ENCODE measurements around the gene PARVA.
"Not testable (repeated sequence)": the region's sequence is repeated elsewhere in the genome, so short reads cannot be mapped to it uniquely, and the experiment has no call there.

The PARVA gene

DNA sequence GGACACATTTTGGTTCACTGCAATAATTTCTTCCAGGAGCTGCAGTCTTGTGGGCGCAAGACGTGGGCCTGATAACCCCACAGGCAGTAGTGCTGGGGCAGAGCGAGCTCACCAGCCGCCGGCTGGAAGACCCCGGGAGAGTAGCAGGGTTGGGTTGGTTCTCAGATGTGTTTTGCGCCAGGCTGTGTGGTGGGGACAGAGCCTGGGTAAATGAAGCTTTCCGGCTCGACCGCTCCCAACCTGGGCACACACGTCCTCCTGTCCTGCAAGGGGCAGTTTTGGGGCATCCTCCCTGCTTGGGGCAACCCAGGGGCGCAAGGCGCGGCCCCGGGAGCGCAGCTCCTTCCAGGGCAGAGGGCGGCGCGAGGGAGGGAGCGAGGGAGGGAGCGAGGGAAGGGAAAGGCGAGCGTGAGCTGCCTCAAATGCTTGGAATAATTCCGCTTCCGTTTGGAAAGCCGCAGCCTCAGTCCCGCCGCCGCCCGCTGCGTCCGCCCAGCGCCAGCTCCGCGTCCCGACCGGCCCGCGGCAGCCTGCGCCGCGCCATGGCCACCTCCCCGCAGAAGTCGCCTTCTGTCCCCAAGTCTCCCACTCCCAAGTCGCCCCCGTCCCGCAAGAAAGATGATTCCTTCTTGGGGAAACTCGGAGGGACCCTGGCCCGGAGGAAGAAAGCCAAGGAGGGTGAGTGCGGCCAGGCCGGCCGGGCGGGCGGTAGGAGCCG is at the start of gene PARVA:
Gene PARVA, plus strand, starts transcription at position 466 of the 718 bp plus-strand sequence. Its CDS starts 77 bp downstream, at position 543.
- DNase-seq, result no peak

DNA sequence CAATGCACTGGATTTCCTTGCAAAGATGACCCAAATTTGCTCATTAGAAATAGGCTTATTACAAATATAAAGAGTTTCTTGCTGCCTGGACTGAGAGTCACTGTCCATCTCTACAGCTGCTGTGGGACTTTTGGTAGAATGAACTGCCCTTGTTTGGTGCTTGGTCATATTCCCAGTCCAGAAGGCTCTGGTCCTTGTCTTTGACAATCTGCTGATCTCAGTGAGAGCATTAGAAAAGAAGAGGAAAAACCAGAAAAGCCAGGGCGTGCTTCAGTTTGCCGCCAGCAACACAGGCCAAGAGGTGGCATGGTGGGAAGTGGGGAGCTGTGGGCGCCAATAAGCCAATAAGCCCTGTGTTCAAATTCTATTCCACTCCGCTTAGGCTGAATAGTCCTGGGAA is 48.2 kb upstream of the PARVA start:
- no peak for DNase-seq

DNA sequence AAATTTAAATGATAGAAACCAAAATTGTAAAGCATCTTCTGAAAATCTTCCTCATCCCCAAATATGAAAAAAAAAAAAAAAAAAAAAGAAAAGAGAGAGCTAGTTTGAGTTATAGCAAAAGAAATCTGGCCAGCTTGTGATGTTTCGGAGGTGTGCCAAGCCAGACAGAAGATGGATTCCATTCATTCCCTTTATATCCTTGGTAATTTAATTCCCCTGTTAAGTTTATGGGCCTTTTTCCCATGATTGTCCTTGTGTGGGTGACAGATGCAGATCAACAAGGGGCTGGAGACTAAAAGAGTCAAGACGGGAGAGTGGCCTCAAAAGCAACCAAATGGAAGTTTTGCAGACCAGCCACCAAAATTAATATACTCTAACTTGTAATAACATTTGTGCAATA is 47.6 kb upstream of the PARVA start:
- DNase-seq, result no peak

GRCh38 chr11:12330485-12331231 is 46.7 kb upstream of the PARVA start:
- no peak for DNase-seq

DNA sequence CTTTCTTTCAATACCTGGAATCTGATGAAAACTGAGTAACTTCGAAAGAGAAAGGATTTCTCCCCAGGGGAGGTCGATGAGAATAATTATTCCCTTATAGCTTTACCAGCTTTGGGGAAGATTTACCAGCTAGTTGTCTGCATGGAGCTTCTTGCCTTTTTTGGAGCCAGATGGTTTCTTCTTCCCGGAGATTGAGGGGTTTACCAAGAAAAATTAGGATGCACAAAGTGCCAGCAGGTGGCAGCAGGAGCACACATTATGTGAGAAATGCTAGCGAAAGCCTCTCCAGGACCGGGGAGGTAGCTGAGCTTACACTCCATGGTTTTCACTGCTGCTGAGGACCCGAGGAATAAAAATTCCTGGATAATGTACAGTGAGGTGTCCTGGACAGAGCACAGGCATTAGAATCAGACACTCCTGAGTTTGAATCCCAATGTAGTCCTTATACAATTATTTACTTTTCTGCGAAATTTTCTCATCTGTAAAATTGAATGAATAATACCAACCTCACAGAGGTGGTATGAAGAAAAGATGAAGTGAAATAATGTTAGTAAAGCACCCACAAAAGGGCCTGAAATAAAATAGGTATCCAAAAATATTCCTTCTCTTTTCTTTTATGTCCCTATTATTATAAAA is 46.0 kb upstream of the PARVA start:
- DNase-seq, result peak; percentile 65 to 73

DNA sequence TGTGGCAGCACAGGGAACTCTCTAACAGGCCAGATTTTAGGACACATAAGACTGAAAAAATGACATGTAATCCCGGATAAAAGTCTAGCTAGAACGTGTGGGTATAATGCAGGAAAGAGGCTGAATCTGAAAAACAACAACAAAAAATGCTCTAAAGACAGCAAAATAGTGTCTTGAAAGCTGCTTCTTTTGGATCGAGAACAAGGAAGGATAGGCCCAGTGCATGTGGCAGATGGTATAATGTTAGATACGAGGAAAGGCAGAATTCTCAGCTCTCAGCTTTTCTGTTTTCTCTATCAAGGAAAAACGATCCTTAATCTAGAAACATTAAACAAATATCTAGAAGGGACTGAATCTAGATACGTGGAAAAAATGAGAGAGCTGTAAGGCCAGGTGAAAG is 33.8 kb upstream of the PARVA start:
- DNase-seq, result no peak

GRCh38 chr11:12353534-12353933 is 23.8 kb upstream of the PARVA start:
- no peak for DNase-seq

GRCh38 chr11:12354750-12355545 is 22.4 kb upstream of the PARVA start:
- no peak for DNase-seq

DNA sequence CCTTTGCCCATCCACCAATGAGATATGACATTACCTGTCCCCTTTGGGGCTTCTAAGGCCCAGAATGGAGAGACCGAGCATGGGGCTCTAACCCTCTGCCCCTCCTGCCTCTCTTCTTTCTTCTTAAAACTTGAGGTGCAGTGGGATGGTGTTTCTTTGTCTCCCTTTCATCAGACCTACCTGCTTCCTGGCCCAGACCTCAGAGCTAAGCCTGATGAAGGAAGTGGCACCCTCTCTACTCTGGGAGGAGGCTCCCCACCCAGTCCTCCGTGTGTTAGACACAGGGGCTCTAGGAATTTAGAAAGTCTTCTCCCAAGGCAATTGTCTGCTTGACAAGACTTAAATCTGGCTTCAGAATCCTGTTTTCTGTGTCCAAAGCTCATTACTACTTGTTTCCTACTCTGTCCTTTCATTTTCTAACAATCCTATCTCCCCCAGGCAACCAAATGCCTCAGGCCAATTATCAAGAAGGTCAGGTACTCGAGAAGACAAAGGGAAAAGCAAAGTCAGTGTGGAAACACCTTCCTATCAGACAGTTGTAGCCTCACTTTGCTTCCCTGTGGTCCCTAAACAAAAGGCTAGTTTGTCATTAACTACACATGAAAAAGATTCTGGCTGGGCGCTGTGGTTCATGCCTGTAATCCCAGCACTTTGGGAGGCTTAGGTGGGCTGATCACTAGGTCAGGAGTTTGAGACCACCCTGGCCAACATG is 20.3 kb upstream of the PARVA start:
- no peak for DNase-seq

GRCh38 chr11:12357697-12358096 is 19.7 kb upstream of the PARVA start:
- DNase-seq, result not testable (repeated sequence)

DNA sequence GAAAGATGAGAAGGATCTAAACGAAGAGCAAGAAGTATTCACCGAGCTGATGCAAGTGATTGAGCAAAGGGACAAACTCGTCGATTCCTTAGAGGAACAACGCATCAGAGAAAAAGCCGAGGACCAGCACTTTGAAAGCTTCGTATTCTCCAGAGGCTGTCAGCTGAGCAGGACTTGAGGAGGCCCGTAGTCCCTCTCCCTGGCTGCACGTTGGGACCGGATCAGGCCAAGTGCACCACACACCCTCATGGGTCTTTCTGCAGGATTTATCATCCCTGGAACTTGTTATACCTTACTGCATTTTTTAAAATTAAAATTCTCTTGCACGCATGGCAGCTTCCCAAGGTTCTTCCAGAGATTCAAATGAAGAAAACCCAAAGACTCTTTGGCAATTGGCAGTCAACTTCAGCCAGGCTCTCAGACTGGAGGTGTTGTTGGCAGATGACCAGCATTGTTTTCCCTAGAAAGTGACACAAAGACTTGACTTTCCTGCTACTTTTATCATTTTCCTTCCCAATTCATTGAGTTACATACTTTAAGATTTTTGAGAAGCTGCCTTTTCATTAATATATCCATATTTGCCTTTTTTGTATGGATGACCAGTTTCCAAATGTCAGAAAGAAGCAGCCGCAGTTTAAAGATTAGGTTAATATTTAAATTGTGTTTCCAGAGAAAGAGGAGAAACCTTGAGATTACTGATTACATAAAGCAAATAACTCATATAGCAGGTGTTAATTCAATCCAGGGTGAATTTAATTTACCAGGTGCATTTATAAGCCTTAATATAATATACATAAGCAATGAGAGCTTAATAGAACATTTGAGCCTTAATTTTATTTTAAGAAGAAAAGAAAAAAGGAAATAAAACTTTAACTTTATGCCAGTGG is 18.8 kb upstream of the PARVA start:
- DNase-seq, result no peak

DNA sequence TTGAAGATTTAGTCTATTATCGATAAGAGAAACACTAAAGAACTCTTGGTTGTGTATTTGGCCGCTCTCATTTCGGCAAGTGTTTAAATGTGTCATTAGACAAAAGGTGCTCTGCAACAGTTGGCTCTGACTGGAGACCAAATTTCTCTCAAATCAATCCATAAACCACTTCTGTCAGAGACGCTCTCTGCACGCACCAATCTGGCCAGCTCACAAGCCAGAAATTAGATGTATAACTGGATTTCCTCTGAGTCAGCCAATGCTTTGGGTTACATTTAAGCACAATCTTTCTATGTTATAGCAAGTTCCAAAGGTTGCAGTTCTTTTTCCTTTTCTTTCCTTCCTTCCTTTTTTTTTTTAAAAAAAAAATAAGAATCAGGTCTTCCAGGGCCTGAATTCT is 17.6 kb upstream of the PARVA start:
- DNase-seq, result no peak

DNA sequence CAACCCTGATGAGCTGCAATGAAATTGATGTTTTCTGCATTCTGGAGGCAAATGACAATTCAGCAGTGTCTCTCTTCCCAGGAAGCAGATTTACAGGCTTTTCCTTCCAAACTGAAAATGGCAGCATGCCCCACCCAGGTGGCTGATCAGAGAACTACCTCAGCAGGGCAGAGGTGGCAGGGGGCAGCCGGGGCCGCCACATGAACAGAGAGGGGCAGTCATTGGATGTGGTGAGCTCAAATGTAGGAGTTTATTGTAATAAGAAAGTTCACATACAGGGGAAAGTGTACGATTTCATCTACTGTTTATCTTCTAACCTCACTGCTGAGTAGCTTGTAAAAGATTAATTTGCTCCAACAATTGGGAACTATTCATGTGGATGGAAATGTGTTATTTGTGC is 15.7 kb upstream of the PARVA start:
- DNase-seq, result no peak

DNA sequence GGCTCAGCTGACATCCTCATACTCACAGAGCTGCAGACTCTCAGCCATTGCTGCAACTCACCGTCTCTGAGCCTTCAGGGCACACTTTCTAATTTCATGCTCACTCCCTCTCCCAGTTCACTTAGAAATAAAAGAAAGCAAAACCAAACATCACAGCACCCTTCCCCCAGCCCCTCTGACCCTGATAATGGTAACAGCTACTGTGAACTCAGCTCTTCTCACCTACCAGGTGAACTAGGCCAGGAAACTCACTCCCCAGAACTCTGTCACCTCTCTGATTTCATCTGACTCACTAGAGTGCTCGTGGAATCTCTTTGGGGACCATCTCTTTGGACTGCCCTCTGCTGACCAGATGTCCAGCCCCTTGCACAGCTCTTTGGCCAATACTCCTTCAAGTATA is 14.5 kb upstream of the PARVA start:
- DNase-seq, result no peak

GRCh38 chr11:12363373-12363772 is 14.0 kb upstream of the PARVA start:
- no peak for DNase-seq

DNA sequence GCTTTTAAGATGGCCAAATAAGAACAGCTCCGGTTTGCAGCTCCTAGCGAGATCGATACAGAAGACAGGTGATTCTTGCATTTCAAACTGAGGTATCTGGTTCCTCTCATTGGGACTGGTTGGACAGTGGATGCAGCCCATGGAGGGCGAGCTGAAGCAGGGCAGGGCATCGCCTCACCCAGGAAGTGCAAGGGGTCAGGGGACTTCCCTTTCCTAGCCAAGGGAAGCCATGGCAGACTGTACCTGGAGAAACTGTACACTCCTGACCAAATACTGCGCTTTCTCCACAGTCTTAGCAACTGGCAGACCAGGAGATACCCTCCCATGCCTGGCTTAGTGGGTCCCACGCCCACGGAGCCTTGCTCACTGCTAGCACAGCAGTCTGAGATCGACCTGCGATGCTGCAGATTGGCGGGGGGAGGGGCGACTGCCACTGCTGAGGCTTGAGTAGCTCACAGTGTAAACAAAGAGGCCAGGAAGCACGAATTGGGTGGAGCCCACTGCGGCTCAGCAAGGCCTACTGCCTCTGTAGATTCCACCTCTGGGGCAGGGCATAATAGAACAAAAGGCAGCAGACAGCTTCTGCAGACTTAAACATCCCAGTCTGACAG is 11.3 kb upstream of the PARVA start:
- DNase-seq, result peak; percentile 25 to 39

DNA sequence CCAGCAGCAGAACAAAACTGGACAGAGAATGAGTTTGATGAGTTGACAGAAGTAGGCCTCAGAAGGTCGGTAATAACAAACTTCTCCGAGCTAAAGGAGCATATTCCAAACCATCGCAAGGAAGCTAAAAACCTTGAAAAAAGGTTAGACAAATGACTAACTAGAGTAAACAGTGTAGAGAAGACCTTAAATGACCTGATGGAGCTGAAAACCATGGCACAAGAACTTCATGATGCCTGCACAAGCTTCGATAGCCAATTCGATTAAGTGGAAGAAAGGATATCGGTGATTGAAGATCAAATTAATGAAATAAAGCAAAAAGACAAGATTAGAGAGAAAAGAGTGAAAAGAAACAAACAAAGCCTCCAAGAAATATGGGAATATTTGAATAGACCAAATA is 10.3 kb upstream of the PARVA start:
- not testable (repeated sequence) for DNase-seq

DNA sequence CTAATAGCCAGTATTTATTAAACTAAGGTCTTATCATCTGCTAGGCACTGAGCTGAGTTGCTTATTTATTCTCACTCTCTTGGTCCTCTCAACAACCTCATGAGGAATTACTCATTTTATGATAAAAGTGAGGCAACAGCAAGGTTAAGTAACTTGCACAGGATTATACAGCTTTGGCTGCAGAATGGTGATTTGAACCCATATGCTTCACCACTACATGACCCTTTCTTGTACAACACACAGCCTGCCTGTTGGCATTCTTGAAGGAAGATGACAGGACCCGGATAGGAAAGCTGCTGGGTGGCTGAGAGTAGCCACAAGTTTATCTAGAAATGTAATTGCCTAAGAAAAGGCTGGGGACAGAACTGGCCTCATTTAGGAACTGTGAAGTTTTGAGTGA is 5.3 kb upstream of the PARVA start:
- no peak for DNase-seq

GRCh38 chr11:12375720-12376119 is 1.7 kb upstream of the PARVA start:
- no peak for DNase-seq

DNA sequence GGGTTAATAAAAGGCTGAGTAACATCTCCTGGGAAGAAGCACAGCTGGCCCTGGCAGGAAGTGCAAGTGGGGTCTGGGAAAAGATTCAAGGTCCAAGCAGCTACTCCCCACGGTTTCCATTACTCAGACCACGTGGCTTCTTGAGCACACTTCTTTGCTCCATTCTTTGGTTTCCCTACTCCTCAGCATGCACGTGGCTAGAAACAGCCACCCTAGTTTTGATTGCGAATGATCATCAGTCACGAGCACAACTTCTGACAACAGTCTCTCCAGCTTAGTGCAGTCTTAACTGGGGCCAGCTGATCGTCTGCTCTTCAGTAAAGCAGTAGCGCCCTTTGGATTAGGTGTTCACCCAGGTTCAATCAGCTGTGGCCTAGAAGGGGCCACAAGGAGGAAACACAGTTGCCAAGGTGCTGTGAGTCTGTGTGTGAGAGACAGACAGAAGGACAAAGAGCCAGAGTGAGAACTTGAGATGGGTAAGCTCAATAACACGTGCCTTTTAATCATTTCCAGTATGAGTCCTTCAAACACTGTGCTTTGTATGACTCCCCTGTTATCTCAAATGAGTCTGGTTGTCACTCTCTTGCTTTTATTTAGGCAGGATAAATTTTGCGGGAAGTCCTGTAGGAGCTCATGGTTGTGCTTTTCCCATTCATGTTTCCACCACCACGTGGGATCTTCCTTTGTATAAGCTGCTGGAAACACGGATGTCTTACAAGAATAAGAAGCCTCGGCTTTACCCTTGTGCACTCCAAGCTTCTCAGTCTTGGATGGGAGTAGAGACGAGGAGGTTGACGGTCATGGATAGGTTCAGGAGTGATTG is 901 bp upstream of the PARVA start:
- no peak for DNase-seq

Data from activated CD4-positive, alpha-beta T cell treated with anti-CD3 and anti-CD28 coated beads for 4 hours (primary cell).